ENCODE results near the gene LIMS4. TPM values are rescaled to one million over a fixed set of nuclear protein-coding genes. Genes with fewer than 3 reads are reported as not detected.
A peak's percentile ranks its signal among the peaks of the same experiment; 100 is the strongest.
"Not testable (repeated sequence)": the region's sequence is repeated elsewhere in the genome, so short reads cannot be mapped to it uniquely, and the experiment has no call there.

Gene LIMS4
- total and polyA plus RNA-seq, 2 of the 13 experiments (the other 11 are each of a cell fraction or from before 2014, with no cell fraction given), result 0.86 to 1.1 TPM

DNA sequence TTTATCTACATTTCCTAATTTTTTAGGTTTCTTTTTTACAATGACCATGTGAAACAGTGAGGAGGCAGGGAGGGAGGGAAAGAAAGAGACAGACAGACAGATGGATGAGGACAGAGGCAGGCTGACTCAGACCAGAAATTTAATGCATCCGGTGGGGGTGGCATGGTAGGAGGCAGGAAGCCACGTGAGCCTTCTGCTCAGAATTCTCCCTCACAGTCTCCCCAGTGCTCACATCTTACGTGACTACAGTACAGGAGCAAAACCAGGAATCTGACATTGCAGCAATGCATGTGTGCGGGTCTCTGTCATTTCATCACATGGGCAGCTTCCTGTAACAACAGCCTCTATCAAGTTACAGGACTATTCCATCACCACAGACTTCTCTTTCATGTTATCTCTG, 2.3 kb upstream of the LIMS4 start:
- ATAC-seq; DNase-seq (ENCODE audit: low spot score); H3K9me3 ChIP-seq (ENCODE audit: low read length); in situ Hi-C loops (cut with HindIII; ENCODE audit: extremely low pct_ligation_motif_present, low pct_unique_long_range_greater_than_20kb); H3K79me2 ChIP-seq (ENCODE audit: insufficient read depth, low read length); POLR2A ChIA-PET; H3K4me3 ChIP-seq (replicated peaks in 1 of 3; ENCODE audit: insufficient read depth in 1 of 3, low read depth in 2 of 3, low read length in 3 of 3); H2AFZ ChIP-seq (ENCODE audit: low read length); CTCF ChIA-PET (ENCODE audit: low intra/inter-chr PET ratio, low total read pairs); H3K9ac ChIP-seq (ENCODE audit: insufficient read depth, low read depth, low read length); BruUV-seq (replicated peaks); H4K20me1 ChIP-seq (ENCODE audit: insufficient read depth, low read length); H3K36me3 ChIP-seq (replicated peaks in 1 of 2; ENCODE audit: control insufficient read depth in 1 of 2, insufficient read depth in 2 of 2, low read length in 2 of 2); FAIRE-seq; H3K4me2 ChIP-seq (ENCODE audit: low read depth, low read length); H3K27ac ChIP-seq (ENCODE audit: extremely low read length, insufficient read depth, low read length); H3K27me3 ChIP-seq (ENCODE audit: control insufficient read depth in 1 of 2, insufficient read depth in 2 of 2, low read length in 2 of 2); intact Hi-C loops (cut with micrococcal nuclease; ENCODE audit: unreplicated experiment); H3K4me1 ChIP-seq (ENCODE audit: insufficient read depth, low read length): not testable (repeated sequence)
- WGBS (ENCODE audit: low lambda C conversion rate), result no CpG with 5 or more reads among the region's 4 CpGs

DNA sequence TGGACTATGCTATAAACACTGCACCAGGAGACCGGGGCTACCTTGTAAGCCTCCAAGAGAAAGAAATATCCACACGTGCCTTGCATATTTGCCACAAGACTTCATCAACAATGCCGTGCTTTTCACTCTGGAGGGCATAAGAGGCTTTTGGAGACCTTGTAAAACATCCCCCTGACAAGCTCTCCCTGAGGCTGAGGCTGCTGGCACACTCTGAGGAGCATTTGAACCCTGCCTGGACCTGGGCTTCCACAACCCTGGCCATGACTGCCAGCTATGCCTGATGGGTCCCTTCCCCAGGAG, 393 bp upstream of the LIMS4 start:
- POLR2A ChIA-PET; ATAC-seq; H2AFZ ChIP-seq (ENCODE audit: low read length); BruUV-seq (replicated peaks); in situ Hi-C loops (cut with HindIII; ENCODE audit: extremely low pct_ligation_motif_present, low pct_unique_long_range_greater_than_20kb); H3K79me2 ChIP-seq (ENCODE audit: insufficient read depth, low read length); H3K4me1 ChIP-seq (ENCODE audit: insufficient read depth, low read length); CTCF ChIA-PET (ENCODE audit: low intra/inter-chr PET ratio, low total read pairs); DNase-seq (ENCODE audit: low spot score); H3K36me3 ChIP-seq (replicated peaks in 1 of 2; ENCODE audit: control insufficient read depth in 1 of 2, insufficient read depth in 2 of 2, low read length in 2 of 2); FAIRE-seq; H3K9me3 ChIP-seq (ENCODE audit: low read length); H3K27me3 ChIP-seq (ENCODE audit: control insufficient read depth in 1 of 2, insufficient read depth in 2 of 2, low read length in 2 of 2); H3K27ac ChIP-seq (ENCODE audit: extremely low read length, insufficient read depth, low read length); H3K4me2 ChIP-seq (ENCODE audit: low read depth, low read length); H4K20me1 ChIP-seq (ENCODE audit: insufficient read depth, low read length); intact Hi-C loops (cut with micrococcal nuclease; ENCODE audit: unreplicated experiment); H3K9ac ChIP-seq (ENCODE audit: insufficient read depth, low read depth, low read length); H3K4me3 ChIP-seq (replicated peaks in 1 of 3; ENCODE audit: insufficient read depth in 1 of 3, low read depth in 2 of 3, low read length in 3 of 3): not testable (repeated sequence)
- WGBS (ENCODE audit: low lambda C conversion rate), result no CpG with 5 or more reads among the region's 3 CpGs

DNA sequence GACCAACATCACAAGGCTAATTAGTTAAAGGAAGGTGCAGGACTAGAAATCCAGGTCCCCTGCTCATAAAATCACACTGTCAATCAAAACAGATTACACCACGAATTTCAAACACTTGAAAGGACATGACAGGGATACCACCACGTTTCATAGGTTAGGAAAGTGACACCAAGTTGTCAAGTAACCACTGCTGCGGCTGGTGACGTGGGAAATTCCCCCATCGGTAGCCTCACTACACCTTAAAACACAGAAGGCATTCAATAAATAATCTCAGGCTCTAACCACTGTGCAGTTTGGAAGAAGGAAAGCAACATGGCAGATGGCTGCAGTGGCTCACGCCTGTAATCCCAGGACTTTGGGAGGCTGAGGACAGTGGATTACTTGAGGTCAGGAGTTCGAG, 3.7 kb downstream of the LIMS4 start:
- H3K79me2 ChIP-seq (ENCODE audit: insufficient read depth, low read length); H3K27ac ChIP-seq (ENCODE audit: extremely low read length, insufficient read depth, low read length); H3K4me3 ChIP-seq (replicated peaks in 1 of 3; ENCODE audit: insufficient read depth in 1 of 3, low read depth in 2 of 3, low read length in 3 of 3); ATAC-seq; H3K36me3 ChIP-seq (replicated peaks in 1 of 2; ENCODE audit: control insufficient read depth in 1 of 2, insufficient read depth in 2 of 2, low read length in 2 of 2); POLR2A ChIA-PET; H3K4me2 ChIP-seq (ENCODE audit: low read depth, low read length); H2AFZ ChIP-seq (ENCODE audit: low read length); H3K27me3 ChIP-seq (ENCODE audit: control insufficient read depth in 1 of 2, insufficient read depth in 2 of 2, low read length in 2 of 2); in situ Hi-C loops (cut with HindIII; ENCODE audit: extremely low pct_ligation_motif_present, low pct_unique_long_range_greater_than_20kb); intact Hi-C loops (cut with micrococcal nuclease; ENCODE audit: unreplicated experiment); H3K4me1 ChIP-seq (ENCODE audit: insufficient read depth, low read length); FAIRE-seq; DNase-seq (ENCODE audit: low spot score); BruUV-seq (replicated peaks); H3K9me3 ChIP-seq (ENCODE audit: low read length); H3K9ac ChIP-seq (ENCODE audit: insufficient read depth, low read depth, low read length); CTCF ChIA-PET (ENCODE audit: low intra/inter-chr PET ratio, low total read pairs); H4K20me1 ChIP-seq (ENCODE audit: insufficient read depth, low read length): not testable (repeated sequence)
- WGBS (ENCODE audit: low lambda C conversion rate), result no CpG with 5 or more reads among the region's 7 CpGs

DNA sequence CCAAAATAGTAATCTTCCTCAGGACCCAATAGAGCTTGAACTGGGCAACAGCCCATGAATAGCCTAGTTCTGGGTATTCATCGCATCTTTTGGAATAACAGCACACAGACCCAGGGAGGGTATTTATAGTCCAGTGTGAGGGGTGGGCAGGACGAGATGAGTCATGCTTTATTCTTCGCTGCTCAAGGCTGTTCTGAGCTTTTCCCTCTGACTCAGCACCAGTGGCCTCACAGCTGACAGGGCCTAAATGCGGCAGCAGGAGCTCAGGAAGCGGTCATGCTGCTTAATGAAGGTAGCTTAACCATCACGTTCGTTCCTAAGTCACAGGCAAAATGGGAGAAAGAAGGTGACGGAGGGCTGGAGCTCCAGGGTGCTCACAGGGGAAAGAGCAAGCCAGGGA, 7.3 kb downstream of the LIMS4 start:
- in situ Hi-C loops (cut with HindIII; ENCODE audit: extremely low pct_ligation_motif_present, low pct_unique_long_range_greater_than_20kb); DNase-seq (ENCODE audit: low spot score); POLR2A ChIA-PET; H4K20me1 ChIP-seq (ENCODE audit: insufficient read depth, low read length); H3K9ac ChIP-seq (ENCODE audit: insufficient read depth, low read depth, low read length); H3K4me2 ChIP-seq (ENCODE audit: low read depth, low read length); H3K27me3 ChIP-seq (ENCODE audit: control insufficient read depth in 1 of 2, insufficient read depth in 2 of 2, low read length in 2 of 2); H3K4me3 ChIP-seq (replicated peaks in 1 of 3; ENCODE audit: insufficient read depth in 1 of 3, low read depth in 2 of 3, low read length in 3 of 3); H2AFZ ChIP-seq (ENCODE audit: low read length); CTCF ChIA-PET (ENCODE audit: low intra/inter-chr PET ratio, low total read pairs); H3K4me1 ChIP-seq (ENCODE audit: insufficient read depth, low read length); intact Hi-C loops (cut with micrococcal nuclease; ENCODE audit: unreplicated experiment); H3K79me2 ChIP-seq (ENCODE audit: insufficient read depth, low read length); FAIRE-seq; BruUV-seq (replicated peaks); H3K27ac ChIP-seq (ENCODE audit: extremely low read length, insufficient read depth, low read length); H3K36me3 ChIP-seq (replicated peaks in 1 of 2; ENCODE audit: control insufficient read depth in 1 of 2, insufficient read depth in 2 of 2, low read length in 2 of 2); H3K9me3 ChIP-seq (ENCODE audit: low read length): not testable (repeated sequence)
- ATAC-seq, result peak; percentile 83
- WGBS (ENCODE audit: low lambda C conversion rate), result no CpG with 5 or more reads among the region's 8 CpGs

DNA sequence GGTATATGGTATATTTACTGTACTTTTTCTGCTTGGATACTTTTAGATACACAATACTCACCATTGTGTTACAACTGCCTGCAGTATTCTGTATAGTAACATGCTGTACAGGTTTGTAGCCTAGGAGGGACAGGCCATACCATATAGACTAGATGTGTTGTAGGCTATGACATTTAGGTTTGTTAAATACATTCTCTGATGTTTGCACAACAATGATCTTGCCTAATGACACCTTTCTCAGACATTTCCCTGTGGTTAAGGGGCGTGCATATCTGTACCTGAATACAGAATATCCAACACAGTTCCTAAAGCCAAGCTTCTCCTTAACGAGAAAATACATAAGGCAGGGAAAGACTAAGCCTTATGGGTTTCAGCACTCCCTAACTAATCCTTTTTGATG, 10.2 kb downstream of the LIMS4 start:
- DNase-seq (ENCODE audit: low spot score); H2AFZ ChIP-seq (ENCODE audit: low read length); in situ Hi-C loops (cut with HindIII; ENCODE audit: extremely low pct_ligation_motif_present, low pct_unique_long_range_greater_than_20kb); H3K4me3 ChIP-seq (replicated peaks in 1 of 3; ENCODE audit: insufficient read depth in 1 of 3, low read depth in 2 of 3, low read length in 3 of 3); H3K9ac ChIP-seq (ENCODE audit: insufficient read depth, low read depth, low read length); H3K36me3 ChIP-seq (replicated peaks in 1 of 2; ENCODE audit: control insufficient read depth in 1 of 2, insufficient read depth in 2 of 2, low read length in 2 of 2); H4K20me1 ChIP-seq (ENCODE audit: insufficient read depth, low read length); BruUV-seq (replicated peaks); H3K27ac ChIP-seq (ENCODE audit: extremely low read length, insufficient read depth, low read length); ATAC-seq; H3K4me2 ChIP-seq (ENCODE audit: low read depth, low read length); H3K27me3 ChIP-seq (ENCODE audit: control insufficient read depth in 1 of 2, insufficient read depth in 2 of 2, low read length in 2 of 2); FAIRE-seq; H3K79me2 ChIP-seq (ENCODE audit: insufficient read depth, low read length); POLR2A ChIA-PET; H3K9me3 ChIP-seq (ENCODE audit: low read length); CTCF ChIA-PET (ENCODE audit: low intra/inter-chr PET ratio, low total read pairs); intact Hi-C loops (cut with micrococcal nuclease; ENCODE audit: unreplicated experiment); H3K4me1 ChIP-seq (ENCODE audit: insufficient read depth, low read length): not testable (repeated sequence)
- no CpG with 5 or more reads among the region's 2 CpGs for WGBS (ENCODE audit: low lambda C conversion rate)

Data from HepG2 (cell line).